ENCODE data around the gene AP3S2.

DNA sequence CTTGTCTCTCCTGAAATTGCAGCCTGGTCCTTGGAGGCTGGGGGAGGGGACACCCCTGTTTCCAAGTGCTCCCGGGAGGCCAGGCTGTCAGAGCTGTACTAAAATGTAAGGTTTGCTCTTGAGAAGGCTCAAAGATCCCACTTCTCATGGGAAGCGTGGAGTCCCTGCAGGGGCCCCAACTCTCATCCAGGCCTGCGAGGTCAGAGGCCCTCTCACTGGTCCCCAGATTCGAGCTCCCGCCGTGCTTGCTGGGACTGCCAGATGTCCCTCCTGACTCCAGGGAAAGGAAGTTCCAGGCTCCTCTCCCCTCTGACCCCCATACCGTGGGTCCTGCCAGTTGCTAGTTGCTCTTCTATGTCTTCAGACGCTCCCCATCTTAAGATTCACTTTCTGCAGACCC lies 64.6 kb downstream of the AP3S2 start:
- TF ChIP-seq, protein P1, sequence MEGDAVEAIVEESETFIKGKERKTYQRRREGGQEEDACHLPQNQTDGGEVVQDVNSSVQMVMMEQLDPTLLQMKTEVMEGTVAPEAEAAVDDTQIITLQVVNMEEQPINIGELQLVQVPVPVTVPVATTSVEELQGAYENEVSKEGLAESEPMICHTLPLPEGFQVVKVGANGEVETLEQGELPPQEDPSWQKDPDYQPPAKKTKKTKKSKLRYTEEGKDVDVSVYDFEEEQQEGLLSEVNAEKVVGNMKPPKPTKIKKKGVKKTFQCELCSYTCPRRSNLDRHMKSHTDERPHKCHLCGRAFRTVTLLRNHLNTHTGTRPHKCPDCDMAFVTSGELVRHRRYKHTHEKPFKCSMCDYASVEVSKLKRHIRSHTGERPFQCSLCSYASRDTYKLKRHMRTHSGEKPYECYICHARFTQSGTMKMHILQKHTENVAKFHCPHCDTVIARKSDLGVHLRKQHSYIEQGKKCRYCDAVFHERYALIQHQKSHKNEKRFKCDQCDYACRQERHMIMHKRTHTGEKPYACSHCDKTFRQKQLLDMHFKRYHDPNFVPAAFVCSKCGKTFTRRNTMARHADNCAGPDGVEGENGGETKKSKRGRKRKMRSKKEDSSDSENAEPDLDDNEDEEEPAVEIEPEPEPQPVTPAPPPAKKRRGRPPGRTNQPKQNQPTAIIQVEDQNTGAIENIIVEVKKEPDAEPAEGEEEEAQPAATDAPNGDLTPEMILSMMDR (IDR thresholded peaks at IDR 0.05; ENCODE audit: insufficient read depth, low read length, poor library complexity, severe bottlenecking): no peak
- TF ChIP-seq EZH2phosphoT487 (conservative IDR thresholded peaks at IDR 0.05; ENCODE audit: low read length): no peak
